IPS-15b (cell line): ENCODE data around the gene AGRN.
"Not testable (repeated sequence)": the region's sequence is repeated elsewhere in the genome, so short reads cannot be mapped to it uniquely, and the experiment has no call there.

Experiments
- H3K27me3 ChIP-seq: one replicate; pipeline ENCODE4 v1.6.1; 2013; ENCODE audit warnings: low read length; ENCODE audit not compliant: control insufficient read depth, insufficient read depth
- H3K36me3 ChIP-seq: one replicate; pipeline ENCODE4 v1.6.1; 2013; ENCODE audit warnings: low read length; ENCODE audit not compliant: control insufficient read depth, insufficient read depth
- H3K4me1 ChIP-seq: one replicate; pipeline ENCODE4 v1.6.1; 2013; ENCODE audit warnings: mild to moderate bottlenecking, low read length; ENCODE audit not compliant: control insufficient read depth, insufficient read depth
- H3K4me3 ChIP-seq: one replicate; pipeline ENCODE4 v1.5.1; 2013; ENCODE audit warnings: low read depth, low read length
- H3K9ac ChIP-seq: one replicate; pipeline ENCODE4 v1.6.1; 2013; ENCODE audit warnings: low read depth, mild to moderate bottlenecking, low read length
- H3K9me3 ChIP-seq: one replicate; pipeline ENCODE4 v1.6.1; 2013; ENCODE audit warnings: mild to moderate bottlenecking, low read length; ENCODE audit not compliant: control insufficient read depth, insufficient read depth

Gene AGRN

GRCh38 chr1:1006305-1007159, 13.4 kb upstream of the AGRN start:
- H3K9ac ChIP-seq: no peak overlapping the region
- H3K4me1 ChIP-seq: peaks cover 3% of the 10 kb centered on the region
- no peak overlapping the region for H3K4me3 ChIP-seq
- H3K9me3 ChIP-seq: no peaks in the 10 kb centered on the region
- H3K27me3 ChIP-seq: peaks cover 30% of the 10 kb centered on the region
- no peaks in the 10 kb centered on the region for H3K36me3 ChIP-seq

- not testable (repeated sequence) for H3K9ac ChIP-seq, H3K36me3 ChIP-seq, H3K9me3 ChIP-seq, H3K4me3 ChIP-seq
- Histone ChIP-seq H3K4me1 (peaks cover 13% of the 10 kb centered on the region), H3K27me3 (peaks cover 12% of the 10 kb centered on the region)
Measured at GRCh38 chr1:1010131-1010530, 9.8 kb upstream of the AGRN start.

- Histone ChIP-seq H3K4me1 (peaks cover 13% of the 10 kb centered on the region), H3K9ac (no peak overlapping the region), H3K4me3 (no peak overlapping the region), H3K27me3 (peaks cover 11% of the 10 kb centered on the region), H3K9me3 (no peaks in the 10 kb centered on the region), H3K36me3 (no peaks in the 10 kb centered on the region)
Measured at GRCh38 chr1:1011396-1011949, 8.4 kb upstream of the AGRN start.

- H3K4me1 ChIP-seq: peaks cover 13% of the 10 kb centered on the region
- peak overlapping the region; percentile 87 for H3K4me3 ChIP-seq
- H3K36me3 ChIP-seq, H3K27me3 ChIP-seq, H3K9ac ChIP-seq, H3K9me3 ChIP-seq: not testable (repeated sequence)
Measured at GRCh38 chr1:1012736-1013104, 7.2 kb upstream of the AGRN start.

- peaks cover 13% of the 10 kb centered on the region for H3K4me1 ChIP-seq
- peaks cover 4% of the 10 kb centered on the region for H3K27me3 ChIP-seq
- no peaks in the 10 kb centered on the region for H3K9me3 ChIP-seq
- H3K9ac ChIP-seq: peak within 1 kb of the TSS; percentile 54
- no peaks in the 10 kb centered on the region for H3K36me3 ChIP-seq
- H3K4me3 ChIP-seq: peak within 1 kb of the TSS; percentile 87
Measured at GRCh38 chr1:1013105-1013921, 6.6 kb upstream of the AGRN start, which contains the start of gene ISG15. ISG15 (plus strand) TSS chr1:1013497; CDS start chr1:1013574, 77 bp downstream.

- peaks cover 1% of the 10 kb centered on the region for H3K27me3 ChIP-seq
- H3K36me3 ChIP-seq: no peaks in the 10 kb centered on the region
- peaks cover 13% of the 10 kb centered on the region for H3K4me1 ChIP-seq
- H3K4me3 ChIP-seq: peak overlapping the region; percentile 87
- peak overlapping the region; percentile 24 for H3K9ac ChIP-seq
- no peaks in the 10 kb centered on the region for H3K9me3 ChIP-seq
Measured at GRCh38 chr1:1013922-1014648, 5.8 kb upstream of the AGRN start.

GRCh38 chr1:1014799-1015681, 4.9 kb upstream of the AGRN start:
- Histone ChIP-seq H3K4me1 (peaks cover 13% of the 10 kb centered on the region), H3K27me3 (no peaks in the 10 kb centered on the region), H3K9me3 (no peaks in the 10 kb centered on the region), H3K9ac (no peak overlapping the region), H3K4me3 (peak overlapping the region; percentile 87), H3K36me3 (no peaks in the 10 kb centered on the region)

- H3K9ac ChIP-seq, H3K36me3 ChIP-seq, H3K9me3 ChIP-seq, H3K27me3 ChIP-seq, H3K4me3 ChIP-seq: not testable (repeated sequence)
- H3K4me1 ChIP-seq: peaks cover 13% of the 10 kb centered on the region
Measured at GRCh38 chr1:1017397-1018320, 2.3 kb upstream of the AGRN start.

- H3K27me3 ChIP-seq, H3K4me3 ChIP-seq, H3K9ac ChIP-seq, H3K9me3 ChIP-seq: not testable (repeated sequence)
- peaks cover 10% of the 10 kb centered on the region for H3K36me3 ChIP-seq
- H3K4me1 ChIP-seq: peaks cover 13% of the 10 kb centered on the region
Measured at GRCh38 chr1:1018321-1018685, 1.6 kb upstream of the AGRN start.
